ENCODE data around the gene PTMA. TPM values are rescaled to one million over a fixed set of nuclear protein-coding genes. Genes with fewer than 3 reads are reported as not detected.
A peak's percentile ranks its signal among the peaks of the same experiment; 100 is the strongest.

Gene PTMA
- total and polyA plus RNA-seq, 9 of the 15 experiments (the other 6 are each of a cell fraction or from before 2014, with no cell fraction given): 429 to 2,322 (median 1,578) TPM

DNA sequence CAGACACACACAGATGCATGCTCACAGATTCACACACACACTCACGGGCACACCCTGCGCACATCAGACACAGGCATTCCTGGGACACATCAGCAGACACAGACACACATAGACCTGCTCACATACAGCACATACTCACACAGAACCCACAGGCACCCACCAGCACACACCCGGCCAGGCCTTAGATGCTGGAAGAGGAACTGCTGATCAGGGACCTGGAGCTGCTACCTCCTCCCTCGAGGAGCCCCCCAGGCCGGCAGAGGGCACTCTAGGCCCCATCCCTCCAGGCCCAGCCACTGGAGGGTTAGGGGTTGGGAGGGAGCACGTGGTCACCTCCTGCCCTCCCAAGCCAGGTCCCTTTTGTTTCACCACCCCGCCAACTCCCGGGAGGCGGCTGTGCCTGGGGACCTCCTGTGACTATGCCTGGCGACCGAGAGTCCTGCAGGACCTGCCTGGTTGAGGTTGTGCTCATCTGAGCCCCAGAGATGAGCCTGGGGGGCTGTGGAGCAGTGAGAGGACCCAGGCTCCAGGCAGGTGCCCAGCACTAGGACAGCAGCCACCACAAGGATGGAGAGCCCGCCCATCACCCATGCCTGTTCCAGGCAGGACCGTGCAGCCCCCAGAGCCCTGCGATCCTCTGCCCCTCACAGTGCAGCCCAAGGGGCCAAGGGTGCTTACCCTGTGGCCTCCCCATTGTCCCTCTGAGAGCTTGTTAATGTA lies 21.0 kb upstream of the PTMA start (continued):
- TF ChIP-seq, protein P1, sequence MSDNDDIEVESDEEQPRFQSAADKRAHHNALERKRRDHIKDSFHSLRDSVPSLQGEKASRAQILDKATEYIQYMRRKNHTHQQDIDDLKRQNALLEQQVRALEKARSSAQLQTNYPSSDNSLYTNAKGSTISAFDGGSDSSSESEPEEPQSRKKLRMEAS (CRISPR knock-in tag; IDR thresholded peaks at IDR 0.05): peak; percentile 93
- TF ChIP-seq HDAC1 (IDR thresholded peaks at IDR 0.05) (no peak), ZFX (CRISPR knock-in tag; IDR thresholded peaks at IDR 0.05) (peak; percentile 54), HDAC3 (IDR thresholded peaks at IDR 0.05; ENCODE audit: borderline replicate concordance, partially characterized antibody) (no peak), ZNF224 (CRISPR knock-in tag; IDR thresholded peaks at IDR 0.05) (no peak), JUND (IDR thresholded peaks at IDR 0.05; ENCODE audit: borderline replicate concordance, low read depth, low read length) (peak; percentile 48; the same call in 1 of the 2 replicates), JUND (tag; IDR thresholded peaks at IDR 0.05; ENCODE audit: borderline replicate concordance, low read depth, low read length) (no peak; the same call in 2 of the 3 replicates), L3MBTL2 (IDR thresholded peaks at IDR 0.05) (peak; percentile 90), POLR2G (IDR thresholded peaks at IDR 0.05; ENCODE audit: low read depth, low read length) (peak; percentile 70), WHSC1 (IDR thresholded peaks at IDR 0.05; ENCODE audit: low read length) (no peak), XRCC5 (IDR thresholded peaks at IDR 0.05; ENCODE audit: low read depth, low read length) (0 out of 2 replicates have a peak, but pooled peaks have one; percentile 24), PTRF (tag; IDR thresholded peaks at IDR 0.05) (no peak), ESRRA (IDR thresholded peaks at IDR 0.05; ENCODE audit: borderline replicate concordance, low read depth) (peak; percentile 16; the same call in 1 of the 2 replicates)
- TF ChIP-seq, protein P2, sequence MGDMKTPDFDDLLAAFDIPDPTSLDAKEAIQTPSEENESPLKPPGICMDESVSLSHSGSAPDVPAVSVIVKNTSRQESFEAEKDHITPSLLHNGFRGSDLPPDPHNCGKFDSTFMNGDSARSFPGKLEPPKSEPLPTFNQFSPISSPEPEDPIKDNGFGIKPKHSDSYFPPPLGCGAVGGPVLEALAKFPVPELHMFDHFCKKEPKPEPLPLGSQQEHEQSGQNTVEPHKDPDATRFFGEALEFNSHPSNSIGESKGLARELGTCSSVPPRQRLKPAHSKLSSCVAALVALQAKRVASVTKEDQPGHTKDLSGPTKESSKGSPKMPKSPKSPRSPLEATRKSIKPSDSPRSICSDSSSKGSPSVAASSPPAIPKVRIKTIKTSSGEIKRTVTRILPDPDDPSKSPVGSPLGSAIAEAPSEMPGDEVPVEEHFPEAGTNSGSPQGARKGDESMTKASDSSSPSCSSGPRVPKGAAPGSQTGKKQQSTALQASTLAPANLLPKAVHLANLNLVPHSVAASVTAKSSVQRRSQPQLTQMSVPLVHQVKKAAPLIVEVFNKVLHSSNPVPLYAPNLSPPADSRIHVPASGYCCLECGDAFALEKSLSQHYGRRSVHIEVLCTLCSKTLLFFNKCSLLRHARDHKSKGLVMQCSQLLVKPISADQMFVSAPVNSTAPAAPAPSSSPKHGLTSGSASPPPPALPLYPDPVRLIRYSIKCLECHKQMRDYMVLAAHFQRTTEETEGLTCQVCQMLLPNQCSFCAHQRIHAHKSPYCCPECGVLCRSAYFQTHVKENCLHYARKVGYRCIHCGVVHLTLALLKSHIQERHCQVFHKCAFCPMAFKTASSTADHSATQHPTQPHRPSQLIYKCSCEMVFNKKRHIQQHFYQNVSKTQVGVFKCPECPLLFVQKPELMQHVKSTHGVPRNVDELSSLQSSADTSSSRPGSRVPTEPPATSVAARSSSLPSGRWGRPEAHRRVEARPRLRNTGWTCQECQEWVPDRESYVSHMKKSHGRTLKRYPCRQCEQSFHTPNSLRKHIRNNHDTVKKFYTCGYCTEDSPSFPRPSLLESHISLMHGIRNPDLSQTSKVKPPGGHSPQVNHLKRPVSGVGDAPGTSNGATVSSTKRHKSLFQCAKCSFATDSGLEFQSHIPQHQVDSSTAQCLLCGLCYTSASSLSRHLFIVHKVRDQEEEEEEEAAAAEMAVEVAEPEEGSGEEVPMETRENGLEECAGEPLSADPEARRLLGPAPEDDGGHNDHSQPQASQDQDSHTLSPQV (IDR thresholded peaks at IDR 0.05): peak; percentile 70; the same call in 1 of the 2 replicates
- TF ChIP-seq, protein P3, sequence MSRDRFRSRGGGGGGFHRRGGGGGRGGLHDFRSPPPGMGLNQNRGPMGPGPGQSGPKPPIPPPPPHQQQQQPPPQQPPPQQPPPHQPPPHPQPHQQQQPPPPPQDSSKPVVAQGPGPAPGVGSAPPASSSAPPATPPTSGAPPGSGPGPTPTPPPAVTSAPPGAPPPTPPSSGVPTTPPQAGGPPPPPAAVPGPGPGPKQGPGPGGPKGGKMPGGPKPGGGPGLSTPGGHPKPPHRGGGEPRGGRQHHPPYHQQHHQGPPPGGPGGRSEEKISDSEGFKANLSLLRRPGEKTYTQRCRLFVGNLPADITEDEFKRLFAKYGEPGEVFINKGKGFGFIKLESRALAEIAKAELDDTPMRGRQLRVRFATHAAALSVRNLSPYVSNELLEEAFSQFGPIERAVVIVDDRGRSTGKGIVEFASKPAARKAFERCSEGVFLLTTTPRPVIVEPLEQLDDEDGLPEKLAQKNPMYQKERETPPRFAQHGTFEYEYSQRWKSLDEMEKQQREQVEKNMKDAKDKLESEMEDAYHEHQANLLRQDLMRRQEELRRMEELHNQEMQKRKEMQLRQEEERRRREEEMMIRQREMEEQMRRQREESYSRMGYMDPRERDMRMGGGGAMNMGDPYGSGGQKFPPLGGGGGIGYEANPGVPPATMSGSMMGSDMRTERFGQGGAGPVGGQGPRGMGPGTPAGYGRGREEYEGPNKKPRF (IDR thresholded peaks at IDR 0.05; ENCODE audit: low read depth, low read length): no peak
- TF ChIP-seq, protein P4, sequence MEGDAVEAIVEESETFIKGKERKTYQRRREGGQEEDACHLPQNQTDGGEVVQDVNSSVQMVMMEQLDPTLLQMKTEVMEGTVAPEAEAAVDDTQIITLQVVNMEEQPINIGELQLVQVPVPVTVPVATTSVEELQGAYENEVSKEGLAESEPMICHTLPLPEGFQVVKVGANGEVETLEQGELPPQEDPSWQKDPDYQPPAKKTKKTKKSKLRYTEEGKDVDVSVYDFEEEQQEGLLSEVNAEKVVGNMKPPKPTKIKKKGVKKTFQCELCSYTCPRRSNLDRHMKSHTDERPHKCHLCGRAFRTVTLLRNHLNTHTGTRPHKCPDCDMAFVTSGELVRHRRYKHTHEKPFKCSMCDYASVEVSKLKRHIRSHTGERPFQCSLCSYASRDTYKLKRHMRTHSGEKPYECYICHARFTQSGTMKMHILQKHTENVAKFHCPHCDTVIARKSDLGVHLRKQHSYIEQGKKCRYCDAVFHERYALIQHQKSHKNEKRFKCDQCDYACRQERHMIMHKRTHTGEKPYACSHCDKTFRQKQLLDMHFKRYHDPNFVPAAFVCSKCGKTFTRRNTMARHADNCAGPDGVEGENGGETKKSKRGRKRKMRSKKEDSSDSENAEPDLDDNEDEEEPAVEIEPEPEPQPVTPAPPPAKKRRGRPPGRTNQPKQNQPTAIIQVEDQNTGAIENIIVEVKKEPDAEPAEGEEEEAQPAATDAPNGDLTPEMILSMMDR (IDR thresholded peaks at IDR 0.05 in 2 of 3, conservative IDR thresholded peaks at IDR 0.05 in 1 of 3; ENCODE audit: insufficient read depth in 2 of 3, low read depth in 1 of 3, low read length in 3 of 3): peak; percentile 75 to 77 (median 76)
- TF ChIP-seq, protein P5, sequence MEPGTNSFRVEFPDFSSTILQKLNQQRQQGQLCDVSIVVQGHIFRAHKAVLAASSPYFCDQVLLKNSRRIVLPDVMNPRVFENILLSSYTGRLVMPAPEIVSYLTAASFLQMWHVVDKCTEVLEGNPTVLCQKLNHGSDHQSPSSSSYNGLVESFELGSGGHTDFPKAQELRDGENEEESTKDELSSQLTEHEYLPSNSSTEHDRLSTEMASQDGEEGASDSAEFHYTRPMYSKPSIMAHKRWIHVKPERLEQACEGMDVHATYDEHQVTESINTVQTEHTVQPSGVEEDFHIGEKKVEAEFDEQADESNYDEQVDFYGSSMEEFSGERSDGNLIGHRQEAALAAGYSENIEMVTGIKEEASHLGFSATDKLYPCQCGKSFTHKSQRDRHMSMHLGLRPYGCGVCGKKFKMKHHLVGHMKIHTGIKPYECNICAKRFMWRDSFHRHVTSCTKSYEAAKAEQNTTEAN (CRISPR knock-in tag; IDR thresholded peaks at IDR 0.05): no peak

All from K562 (cell line).